ENCODE measurements around the gene PTPRN. TPM values are rescaled to one million over a fixed set of nuclear protein-coding genes. Genes with fewer than 3 reads are reported as not detected.

PTPRN gene
- total RNA-seq, 1 experiment from 2014 or later = not detected

DNA sequence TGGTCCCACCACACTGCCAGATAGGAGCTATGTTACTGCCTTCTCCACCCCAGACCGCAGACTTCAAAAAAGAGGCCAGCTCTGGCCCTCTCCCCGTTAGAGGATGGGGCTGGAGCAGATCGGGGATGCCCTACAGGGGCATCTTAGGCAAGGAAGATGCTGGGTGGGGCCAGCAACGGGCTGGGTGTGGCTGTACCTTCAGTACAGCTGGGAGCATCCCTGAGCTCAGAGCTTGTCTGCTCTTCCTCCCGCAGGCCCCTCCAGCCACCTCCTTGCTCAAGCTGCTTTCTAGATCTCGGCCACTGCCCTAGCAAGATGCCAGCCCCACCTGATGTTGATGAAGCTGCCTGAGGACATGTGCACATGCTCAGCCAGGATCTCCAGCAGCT, 9.8 kb downstream of the PTPRN start:
- Mint-ChIP-seq H3K27me3 (ENCODE audit: unreplicated experiment) (peaks cover 53% of the 10 kb centered on the region), H3K27ac (ENCODE audit: unreplicated experiment) (no peak overlapping the region), H3K4me1 (ENCODE audit: low read depth, unreplicated experiment) (no peaks in the 10 kb centered on the region), H3K9me3 (ENCODE audit: low read depth, unreplicated experiment) (no peaks in the 10 kb centered on the region), H3K36me3 (ENCODE audit: insufficient read depth, unreplicated experiment) (peaks cover 4% of the 10 kb centered on the region), H3K4me3 (ENCODE audit: low read depth, unreplicated experiment) (no peak overlapping the region)
- intact Hi-C loops (cut with micrococcal nuclease; ENCODE audit: unreplicated experiment) = loop anchor here (5.0 kb wide), 2 partner anchors 47 to 122 kb away; partner anchors contain the start of genes CNPPD1, RETREG2, TUBA4A and TUBA4B
- DNase-seq = no peak
- TF ChIP-seq CTCF (IDR thresholded peaks at IDR 0.05; ENCODE audit: unreplicated experiment) = no peak
- CTCF ChIA-PET = interaction anchor here (0.6 kb wide), 1 partner anchor 76 kb away, joined by 5 read pairs; no protein-coding TSS in a partner anchor
- no TSS peak for BruUV-seq (replicated peaks)

GRCh38 chr2:219298759-219299371, 10.3 kb downstream of the PTPRN start:
- CTCF ChIA-PET = interaction anchor here (0.6 kb wide), 1 partner anchor 76 kb away, joined by 5 read pairs; no protein-coding TSS in a partner anchor
- intact Hi-C loops (cut with micrococcal nuclease; ENCODE audit: unreplicated experiment) = loop anchor here (1.0 to 5.0 kb wide), 3 partner anchors 47 to 139 kb away; partner anchors contain the start of genes CNPPD1, NHEJ1, RETREG2 and TUBA4A
- no peaks in the 10 kb centered on the region for H3K4me1 Mint-ChIP-seq (ENCODE audit: low read depth, unreplicated experiment)
- TF ChIP-seq CTCF (IDR thresholded peaks at IDR 0.05; ENCODE audit: unreplicated experiment) = peak; percentile 95
- BruUV-seq (replicated peaks) = no TSS peak
- H3K4me3 Mint-ChIP-seq (ENCODE audit: low read depth, unreplicated experiment) = no peak overlapping the region
- H3K27me3 Mint-ChIP-seq (ENCODE audit: unreplicated experiment) = peaks cover 48% of the 10 kb centered on the region
- no peak overlapping the region for H3K27ac Mint-ChIP-seq (ENCODE audit: unreplicated experiment)
- H3K36me3 Mint-ChIP-seq (ENCODE audit: insufficient read depth, unreplicated experiment) = peaks cover 5% of the 10 kb centered on the region
- H3K9me3 Mint-ChIP-seq (ENCODE audit: low read depth, unreplicated experiment) = no peaks in the 10 kb centered on the region
- DNase-seq = peak; percentile 94

- no TSS peak for BruUV-seq (replicated peaks)
- Mint-ChIP-seq H3K27me3 (ENCODE audit: unreplicated experiment) (peaks cover 38% of the 10 kb centered on the region), H3K27ac (ENCODE audit: unreplicated experiment) (no peak overlapping the region), H3K36me3 (ENCODE audit: insufficient read depth, unreplicated experiment) (peaks cover 8% of the 10 kb centered on the region), H3K9me3 (ENCODE audit: low read depth, unreplicated experiment) (no peaks in the 10 kb centered on the region), H3K4me1 (ENCODE audit: low read depth, unreplicated experiment) (no peaks in the 10 kb centered on the region), H3K4me3 (ENCODE audit: low read depth, unreplicated experiment) (no peak overlapping the region)
- CTCF ChIA-PET = no interaction called here
- DNase-seq = no peak
- TF ChIP-seq CTCF (IDR thresholded peaks at IDR 0.05; ENCODE audit: unreplicated experiment) = no peak
- intact Hi-C loops (cut with micrococcal nuclease; ENCODE audit: unreplicated experiment) = loop anchor here (1.0 to 5.0 kb wide), 3 partner anchors 46 to 138 kb away; partner anchors contain the start of genes CNPPD1, NHEJ1, RETREG2 and TUBA4A
Observed at GRCh38 chr2:219297766-219298456, 11.3 kb downstream of the PTPRN start.

- Mint-ChIP-seq H3K36me3 (ENCODE audit: insufficient read depth, unreplicated experiment) (peaks cover 8% of the 10 kb centered on the region), H3K27ac (ENCODE audit: unreplicated experiment) (no peak overlapping the region), H3K4me1 (ENCODE audit: low read depth, unreplicated experiment) (no peaks in the 10 kb centered on the region), H3K9me3 (ENCODE audit: low read depth, unreplicated experiment) (no peaks in the 10 kb centered on the region), H3K27me3 (ENCODE audit: unreplicated experiment) (peaks cover 27% of the 10 kb centered on the region), H3K4me3 (ENCODE audit: low read depth, unreplicated experiment) (no peak overlapping the region)
- no peak for DNase-seq
- intact Hi-C loops (cut with micrococcal nuclease; ENCODE audit: unreplicated experiment) = loop anchor here (5.0 kb wide), 2 partner anchors 45 to 120 kb away; partner anchors contain the start of genes CNPPD1, RETREG2, TUBA4A and TUBA4B
- no peak for TF ChIP-seq CTCF (IDR thresholded peaks at IDR 0.05; ENCODE audit: unreplicated experiment)
- CTCF ChIA-PET = interaction anchor here (2.6 kb wide), 1 partner anchor 19 kb away, joined by 41 read pairs; the partner anchor contains the start of gene DNAJB2
- BruUV-seq (replicated peaks) = no TSS peak
Observed at GRCh38 chr2:219296631-219297391, 12.4 kb downstream of the PTPRN start.
